ENCODE measurements around the gene GALNT14. TPM values are rescaled to one million over a fixed set of nuclear protein-coding genes. Genes with fewer than 3 reads are reported as not detected.

Gene GALNT14
- total RNA-seq, 1 donor from 2014 or later: 2.1 TPM

DNA sequence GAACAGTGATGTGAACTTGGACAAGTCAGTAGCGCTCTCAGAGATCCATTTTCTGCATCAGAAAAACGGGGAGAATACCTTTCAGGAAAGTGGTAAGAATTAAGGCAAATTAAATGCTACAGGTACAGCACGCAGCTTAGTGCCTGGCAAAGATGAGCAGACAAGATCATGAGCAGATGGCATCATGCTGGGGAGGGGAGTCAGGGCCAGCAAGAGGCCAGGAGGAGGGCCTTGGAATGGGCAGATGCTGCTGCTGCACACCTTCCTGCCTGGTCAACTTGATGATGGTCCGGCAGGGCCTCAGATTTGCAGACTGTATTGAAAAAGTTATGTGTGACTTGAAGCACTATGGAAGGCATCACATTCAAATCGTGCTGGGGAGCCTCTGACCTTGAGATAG lies 72.9 kb downstream of the GALNT14 start:
- Mint-ChIP-seq H3K9me3 (ENCODE audit: unreplicated experiment) (peaks cover 4% of the 10 kb centered on the region), H3K27me3 (ENCODE audit: low read depth, unreplicated experiment) (peaks cover 19% of the 10 kb centered on the region), H3K4me1 (ENCODE audit: low read depth, unreplicated experiment) (peaks cover 4% of the 10 kb centered on the region), H3K4me3 (ENCODE audit: unreplicated experiment) (no peak overlapping the region), H3K27ac (ENCODE audit: unreplicated experiment) (no peak overlapping the region), H3K36me3 (ENCODE audit: low read depth, unreplicated experiment) (no peaks in the 10 kb centered on the region)
- Histone ChIP-seq H3K4me2 (ENCODE audit: low read length) (no peak overlapping the region), H3K27ac (ENCODE audit: low read depth, low read length) (no peak overlapping the region), H4K20me1 (ENCODE audit: insufficient read depth, low read length) (no peaks in the 10 kb centered on the region), H3K4me3 (ENCODE audit: insufficient read depth, low read depth, low read length) (no peak overlapping the region), H3K4me1 (ENCODE audit: insufficient read depth, low read length) (no peaks in the 10 kb centered on the region), H3K79me2 (ENCODE audit: insufficient read depth, low read length) (no peaks in the 10 kb centered on the region), H2AFZ (ENCODE audit: low read depth, low read length) (no peak overlapping the region), H3K9me3 (ENCODE audit: insufficient read depth, low read depth, low read length) (no peaks in the 10 kb centered on the region), H3K36me3 (ENCODE audit: insufficient read depth, low read length) (no peaks in the 10 kb centered on the region), H3K27me3 (ENCODE audit: insufficient read depth, low read length) (no peaks in the 10 kb centered on the region), H3K9ac (ENCODE audit: low read length) (no peak overlapping the region)
- DNase-seq (ENCODE audit: low read depth): no peak
- no peak for FAIRE-seq
- TF ChIP-seq, protein P1, sequence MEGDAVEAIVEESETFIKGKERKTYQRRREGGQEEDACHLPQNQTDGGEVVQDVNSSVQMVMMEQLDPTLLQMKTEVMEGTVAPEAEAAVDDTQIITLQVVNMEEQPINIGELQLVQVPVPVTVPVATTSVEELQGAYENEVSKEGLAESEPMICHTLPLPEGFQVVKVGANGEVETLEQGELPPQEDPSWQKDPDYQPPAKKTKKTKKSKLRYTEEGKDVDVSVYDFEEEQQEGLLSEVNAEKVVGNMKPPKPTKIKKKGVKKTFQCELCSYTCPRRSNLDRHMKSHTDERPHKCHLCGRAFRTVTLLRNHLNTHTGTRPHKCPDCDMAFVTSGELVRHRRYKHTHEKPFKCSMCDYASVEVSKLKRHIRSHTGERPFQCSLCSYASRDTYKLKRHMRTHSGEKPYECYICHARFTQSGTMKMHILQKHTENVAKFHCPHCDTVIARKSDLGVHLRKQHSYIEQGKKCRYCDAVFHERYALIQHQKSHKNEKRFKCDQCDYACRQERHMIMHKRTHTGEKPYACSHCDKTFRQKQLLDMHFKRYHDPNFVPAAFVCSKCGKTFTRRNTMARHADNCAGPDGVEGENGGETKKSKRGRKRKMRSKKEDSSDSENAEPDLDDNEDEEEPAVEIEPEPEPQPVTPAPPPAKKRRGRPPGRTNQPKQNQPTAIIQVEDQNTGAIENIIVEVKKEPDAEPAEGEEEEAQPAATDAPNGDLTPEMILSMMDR (IDR thresholded peaks at IDR 0.05; ENCODE audit: insufficient read depth, low read depth, low read length): no peak
- TF ChIP-seq EZH2 (IDR thresholded peaks at IDR 0.05; ENCODE audit: insufficient read depth, low read length): no peak

DNA sequence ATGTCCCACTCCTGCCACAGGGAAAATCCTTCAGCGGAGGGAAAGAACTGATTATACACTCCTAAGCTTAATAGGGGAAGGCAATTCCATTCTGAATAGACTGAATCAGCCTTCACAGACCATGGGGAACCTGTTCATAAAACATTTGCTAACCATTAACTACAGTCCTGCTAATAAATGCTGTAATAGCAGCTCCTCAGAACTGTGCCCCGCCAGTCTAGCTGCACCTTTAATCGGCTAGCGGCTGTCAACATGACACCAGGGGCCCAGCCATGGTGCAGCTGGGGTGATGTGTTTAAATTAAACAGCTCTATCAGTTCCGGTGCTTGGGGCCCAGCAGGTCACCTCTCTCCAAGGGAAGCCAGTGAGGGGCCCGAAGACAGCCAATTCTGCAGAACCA lies 77.8 kb downstream of the GALNT14 start:
- H3K27me3 ChIP-seq (ENCODE audit: insufficient read depth, low read length): no peaks in the 10 kb centered on the region
- no peaks in the 10 kb centered on the region for H3K4me1 ChIP-seq (ENCODE audit: insufficient read depth, low read length)
- FAIRE-seq (no peak), DNase-seq (ENCODE audit: low read depth) (no peak)
- H3K9ac ChIP-seq (ENCODE audit: low read length): no peak overlapping the region
- no peak overlapping the region for H3K4me2 ChIP-seq (ENCODE audit: low read length)
- no peak overlapping the region for H3K27ac ChIP-seq (ENCODE audit: low read depth, low read length)
- H3K27ac Mint-ChIP-seq (ENCODE audit: unreplicated experiment): no peak overlapping the region
- no peaks in the 10 kb centered on the region for H3K79me2 ChIP-seq (ENCODE audit: insufficient read depth, low read length)
- peaks cover 4% of the 10 kb centered on the region for H3K9me3 Mint-ChIP-seq (ENCODE audit: unreplicated experiment)
- H4K20me1 ChIP-seq (ENCODE audit: insufficient read depth, low read length): no peaks in the 10 kb centered on the region
- H3K36me3 Mint-ChIP-seq (ENCODE audit: low read depth, unreplicated experiment): no peaks in the 10 kb centered on the region
- no peaks in the 10 kb centered on the region for H3K9me3 ChIP-seq (ENCODE audit: insufficient read depth, low read depth, low read length)
- TF ChIP-seq EZH2 (IDR thresholded peaks at IDR 0.05; ENCODE audit: insufficient read depth, low read length): no peak
- TF ChIP-seq, protein P1 (IDR thresholded peaks at IDR 0.05; ENCODE audit: insufficient read depth, low read depth, low read length): no peak
- H3K4me1 Mint-ChIP-seq (ENCODE audit: low read depth, unreplicated experiment): no peaks in the 10 kb centered on the region
- H3K4me3 Mint-ChIP-seq (ENCODE audit: unreplicated experiment): no peak overlapping the region
- H3K4me3 ChIP-seq (ENCODE audit: insufficient read depth, low read depth, low read length): no peak overlapping the region
- H3K27me3 Mint-ChIP-seq (ENCODE audit: low read depth, unreplicated experiment): peaks cover 15% of the 10 kb centered on the region
- no peak overlapping the region for H2AFZ ChIP-seq (ENCODE audit: low read depth, low read length)
- H3K36me3 ChIP-seq (ENCODE audit: insufficient read depth, low read length): no peaks in the 10 kb centered on the region

DNA sequence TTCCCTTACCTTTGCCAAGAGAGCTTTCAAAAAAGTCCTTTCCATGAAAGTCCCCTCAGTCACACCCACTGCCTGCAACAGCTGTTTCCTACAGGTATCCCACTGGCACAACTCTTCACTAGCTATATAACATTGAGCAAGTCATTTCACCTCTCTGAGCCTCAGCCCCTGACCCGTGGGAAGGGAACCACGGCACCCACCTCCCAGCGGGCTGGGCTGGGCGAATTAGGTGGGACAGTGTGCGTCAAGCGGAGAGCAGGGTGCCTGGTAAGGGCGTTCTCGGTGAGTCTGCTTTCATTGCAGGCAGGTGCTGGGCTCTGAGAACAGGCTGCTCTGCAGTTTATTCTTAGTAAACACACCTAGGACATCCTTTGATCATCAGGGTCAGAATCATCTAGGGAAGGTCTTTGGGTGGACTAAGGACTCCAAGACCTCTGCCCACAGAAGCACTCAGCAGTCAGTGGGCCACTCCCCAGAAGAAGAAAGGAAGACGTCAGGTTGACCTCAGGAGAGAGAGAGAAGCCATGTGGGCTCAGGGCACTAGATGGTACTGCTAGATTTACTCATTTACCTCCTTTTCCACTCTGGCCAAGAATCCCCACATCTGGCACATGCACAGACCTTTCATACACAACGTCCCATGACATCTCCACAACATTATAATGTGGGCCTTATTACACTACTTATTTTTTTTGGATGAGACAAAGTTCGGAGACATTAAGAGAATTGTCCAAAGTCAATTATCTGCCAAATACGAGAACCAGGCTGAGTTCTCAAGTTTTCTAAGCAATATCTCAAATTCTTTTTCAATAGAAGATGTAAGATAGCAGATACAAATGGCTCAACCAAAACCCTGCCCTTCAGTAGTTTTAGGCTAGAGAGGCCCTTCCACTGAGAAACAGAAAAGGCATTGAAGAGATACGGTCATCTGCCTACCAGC lies 79.9 kb downstream of the GALNT14 start:
- no peak overlapping the region for H3K27ac Mint-ChIP-seq (ENCODE audit: unreplicated experiment)
- H3K4me3 Mint-ChIP-seq (ENCODE audit: unreplicated experiment): no peak overlapping the region
- no peaks in the 10 kb centered on the region for H3K4me1 Mint-ChIP-seq (ENCODE audit: low read depth, unreplicated experiment)
- Histone ChIP-seq H3K4me1 (ENCODE audit: insufficient read depth, low read length) (no peaks in the 10 kb centered on the region), H3K9ac (ENCODE audit: low read length) (no peak overlapping the region), H3K9me3 (ENCODE audit: insufficient read depth, low read depth, low read length) (no peaks in the 10 kb centered on the region), H3K27me3 (ENCODE audit: insufficient read depth, low read length) (no peaks in the 10 kb centered on the region), H3K36me3 (ENCODE audit: insufficient read depth, low read length) (no peaks in the 10 kb centered on the region), H4K20me1 (ENCODE audit: insufficient read depth, low read length) (no peaks in the 10 kb centered on the region), H3K79me2 (ENCODE audit: insufficient read depth, low read length) (no peaks in the 10 kb centered on the region), H3K27ac (ENCODE audit: low read depth, low read length) (no peak overlapping the region), H3K4me2 (ENCODE audit: low read length) (no peak overlapping the region), H2AFZ (ENCODE audit: low read depth, low read length) (no peak overlapping the region), H3K4me3 (ENCODE audit: insufficient read depth, low read depth, low read length) (no peak overlapping the region)
- FAIRE-seq (no peak), DNase-seq (ENCODE audit: low read depth) (no peak)
- H3K36me3 Mint-ChIP-seq (ENCODE audit: low read depth, unreplicated experiment): no peaks in the 10 kb centered on the region
- peaks cover 9% of the 10 kb centered on the region for H3K27me3 Mint-ChIP-seq (ENCODE audit: low read depth, unreplicated experiment)
- peaks cover 4% of the 10 kb centered on the region for H3K9me3 Mint-ChIP-seq (ENCODE audit: unreplicated experiment)
- no peak for TF ChIP-seq EZH2 (IDR thresholded peaks at IDR 0.05; ENCODE audit: insufficient read depth, low read length)
- TF ChIP-seq, protein P1 (IDR thresholded peaks at IDR 0.05; ENCODE audit: insufficient read depth, low read depth, low read length): no peak
